ENCODE data around the gene PRKAR2A. TPM values are rescaled to one million over a fixed set of nuclear protein-coding genes. Genes with fewer than 3 reads are reported as not detected.
"Not testable (repeated sequence)": the region's sequence is repeated elsewhere in the genome, so short reads cannot be mapped to it uniquely, and the experiment has no call there.

The PRKAR2A gene
- total RNA-seq, 1 experiment from 2014 or later, result 85.4 TPM

DNA sequence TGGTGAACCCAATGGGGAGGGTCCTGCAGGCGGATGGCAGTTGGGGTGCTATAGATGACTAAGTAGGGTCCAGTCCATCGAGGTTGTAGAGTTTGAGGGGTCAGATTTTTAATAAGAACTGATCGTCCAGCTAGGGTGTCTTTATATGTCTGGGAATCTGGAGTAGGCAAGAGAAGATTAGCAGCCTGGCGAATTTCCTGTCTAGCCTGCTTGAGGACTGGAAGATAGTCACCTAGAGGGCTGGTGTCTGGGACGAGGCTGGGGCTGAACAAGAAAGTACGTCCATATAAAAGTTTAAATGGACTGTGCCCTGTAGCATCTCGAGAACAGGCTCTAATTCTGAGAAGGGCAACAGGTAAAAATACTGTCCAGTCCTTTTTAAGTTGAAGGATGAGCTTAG lies 123.9 kb downstream of the PRKAR2A start:
- no peak overlapping the region for H3K4me3 ChIP-seq (ENCODE audit: low read depth in 2 of 2, low read length in 2 of 2)
- CTCF ChIA-PET, result no interaction called here

DNA sequence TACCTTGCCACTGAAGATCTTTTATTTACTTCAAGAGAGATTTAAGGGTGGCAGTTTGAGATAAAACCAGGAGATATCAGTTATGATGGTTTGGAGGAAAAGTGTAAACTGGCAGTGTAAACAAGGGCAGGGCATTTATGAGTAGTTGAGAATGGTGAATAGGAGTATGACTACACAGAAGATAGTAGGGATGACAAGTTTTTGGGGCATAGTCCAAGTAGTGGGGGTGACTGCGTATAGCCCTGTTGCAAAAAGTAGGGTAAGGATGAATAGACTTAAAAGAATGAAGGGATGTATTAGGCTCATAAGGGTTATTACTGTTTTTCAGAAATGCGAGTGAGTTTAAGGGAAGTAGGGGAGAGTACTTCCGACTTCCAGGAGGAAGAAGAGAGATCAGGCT lies 124.4 kb downstream of the PRKAR2A start:
- DNase-seq (ENCODE audit: low read depth, low spot score); BruUV-seq (replicated peaks); H3K9me3 ChIP-seq (ENCODE audit: control insufficient read depth, insufficient read depth, low read depth, low read length); H3K27me3 ChIP-seq (ENCODE audit: control insufficient read depth, insufficient read depth, low read length); H3K27ac ChIP-seq (ENCODE audit: low read length); in situ Hi-C loops (cut with HindIII; ENCODE audit: low pct_unique_long_range_greater_than_20kb, low sequenced_read_pairs); ATAC-seq; H3K4me3 ChIP-seq (ENCODE audit: low read depth in 2 of 2, low read length in 2 of 2); H3K4me1 ChIP-seq (ENCODE audit: control insufficient read depth, insufficient read depth, low read length); CTCF ChIA-PET; POLR2A ChIA-PET; intact Hi-C loops (cut with micrococcal nuclease; ENCODE audit: unreplicated experiment); H3K36me3 ChIP-seq (ENCODE audit: control insufficient read depth, insufficient read depth, low read length): not testable (repeated sequence)

More for the DNA sequence above, 123.9 kb downstream of the PRKAR2A start:
- BruUV-seq (replicated peaks), result no TSS peak
- Histone ChIP-seq H3K4me1 (ENCODE audit: control insufficient read depth, insufficient read depth, low read length) (no peaks in the 10 kb centered on the region), H3K27ac (ENCODE audit: low read length) (no peak overlapping the region), H3K27me3 (ENCODE audit: control insufficient read depth, insufficient read depth, low read length) (no peaks in the 10 kb centered on the region), H3K36me3 (ENCODE audit: control insufficient read depth, insufficient read depth, low read length) (no peaks in the 10 kb centered on the region), H3K9me3 (ENCODE audit: control insufficient read depth, insufficient read depth, low read depth, low read length) (no peaks in the 10 kb centered on the region)
- in situ Hi-C loops (cut with HindIII; ENCODE audit: low pct_unique_long_range_greater_than_20kb, low sequenced_read_pairs), result no loop called here
- intact Hi-C loops (cut with micrococcal nuclease; ENCODE audit: unreplicated experiment), result no loop called here
- no peak for ATAC-seq
- TF ChIP-seq TCF7L2 (IDR thresholded peaks at IDR 0.05; ENCODE audit: low read depth, low read length) (no peak), SIN3A (IDR thresholded peaks at IDR 0.05; ENCODE audit: borderline replicate concordance, insufficient read depth, low read depth, low read length) (no peak), POLR2AphosphoS5 (IDR thresholded peaks at IDR 0.05; ENCODE audit: low read depth, low read length) (no peak)
- TF ChIP-seq, protein P1, sequence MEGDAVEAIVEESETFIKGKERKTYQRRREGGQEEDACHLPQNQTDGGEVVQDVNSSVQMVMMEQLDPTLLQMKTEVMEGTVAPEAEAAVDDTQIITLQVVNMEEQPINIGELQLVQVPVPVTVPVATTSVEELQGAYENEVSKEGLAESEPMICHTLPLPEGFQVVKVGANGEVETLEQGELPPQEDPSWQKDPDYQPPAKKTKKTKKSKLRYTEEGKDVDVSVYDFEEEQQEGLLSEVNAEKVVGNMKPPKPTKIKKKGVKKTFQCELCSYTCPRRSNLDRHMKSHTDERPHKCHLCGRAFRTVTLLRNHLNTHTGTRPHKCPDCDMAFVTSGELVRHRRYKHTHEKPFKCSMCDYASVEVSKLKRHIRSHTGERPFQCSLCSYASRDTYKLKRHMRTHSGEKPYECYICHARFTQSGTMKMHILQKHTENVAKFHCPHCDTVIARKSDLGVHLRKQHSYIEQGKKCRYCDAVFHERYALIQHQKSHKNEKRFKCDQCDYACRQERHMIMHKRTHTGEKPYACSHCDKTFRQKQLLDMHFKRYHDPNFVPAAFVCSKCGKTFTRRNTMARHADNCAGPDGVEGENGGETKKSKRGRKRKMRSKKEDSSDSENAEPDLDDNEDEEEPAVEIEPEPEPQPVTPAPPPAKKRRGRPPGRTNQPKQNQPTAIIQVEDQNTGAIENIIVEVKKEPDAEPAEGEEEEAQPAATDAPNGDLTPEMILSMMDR (IDR thresholded peaks at IDR 0.05), result no peak
- TF ChIP-seq, protein P2, sequence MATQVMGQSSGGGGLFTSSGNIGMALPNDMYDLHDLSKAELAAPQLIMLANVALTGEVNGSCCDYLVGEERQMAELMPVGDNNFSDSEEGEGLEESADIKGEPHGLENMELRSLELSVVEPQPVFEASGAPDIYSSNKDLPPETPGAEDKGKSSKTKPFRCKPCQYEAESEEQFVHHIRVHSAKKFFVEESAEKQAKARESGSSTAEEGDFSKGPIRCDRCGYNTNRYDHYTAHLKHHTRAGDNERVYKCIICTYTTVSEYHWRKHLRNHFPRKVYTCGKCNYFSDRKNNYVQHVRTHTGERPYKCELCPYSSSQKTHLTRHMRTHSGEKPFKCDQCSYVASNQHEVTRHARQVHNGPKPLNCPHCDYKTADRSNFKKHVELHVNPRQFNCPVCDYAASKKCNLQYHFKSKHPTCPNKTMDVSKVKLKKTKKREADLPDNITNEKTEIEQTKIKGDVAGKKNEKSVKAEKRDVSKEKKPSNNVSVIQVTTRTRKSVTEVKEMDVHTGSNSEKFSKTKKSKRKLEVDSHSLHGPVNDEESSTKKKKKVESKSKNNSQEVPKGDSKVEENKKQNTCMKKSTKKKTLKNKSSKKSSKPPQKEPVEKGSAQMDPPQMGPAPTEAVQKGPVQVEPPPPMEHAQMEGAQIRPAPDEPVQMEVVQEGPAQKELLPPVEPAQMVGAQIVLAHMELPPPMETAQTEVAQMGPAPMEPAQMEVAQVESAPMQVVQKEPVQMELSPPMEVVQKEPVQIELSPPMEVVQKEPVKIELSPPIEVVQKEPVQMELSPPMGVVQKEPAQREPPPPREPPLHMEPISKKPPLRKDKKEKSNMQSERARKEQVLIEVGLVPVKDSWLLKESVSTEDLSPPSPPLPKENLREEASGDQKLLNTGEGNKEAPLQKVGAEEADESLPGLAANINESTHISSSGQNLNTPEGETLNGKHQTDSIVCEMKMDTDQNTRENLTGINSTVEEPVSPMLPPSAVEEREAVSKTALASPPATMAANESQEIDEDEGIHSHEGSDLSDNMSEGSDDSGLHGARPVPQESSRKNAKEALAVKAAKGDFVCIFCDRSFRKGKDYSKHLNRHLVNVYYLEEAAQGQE (IDR thresholded peaks at IDR 0.05; ENCODE audit: insufficient read depth in 1 of 2, low read depth in 2 of 2, low read length in 1 of 2), result no peak
- no peak for DNase-seq (ENCODE audit: low read depth, low spot score)
- POLR2A ChIA-PET, result no interaction called here

DNA sequence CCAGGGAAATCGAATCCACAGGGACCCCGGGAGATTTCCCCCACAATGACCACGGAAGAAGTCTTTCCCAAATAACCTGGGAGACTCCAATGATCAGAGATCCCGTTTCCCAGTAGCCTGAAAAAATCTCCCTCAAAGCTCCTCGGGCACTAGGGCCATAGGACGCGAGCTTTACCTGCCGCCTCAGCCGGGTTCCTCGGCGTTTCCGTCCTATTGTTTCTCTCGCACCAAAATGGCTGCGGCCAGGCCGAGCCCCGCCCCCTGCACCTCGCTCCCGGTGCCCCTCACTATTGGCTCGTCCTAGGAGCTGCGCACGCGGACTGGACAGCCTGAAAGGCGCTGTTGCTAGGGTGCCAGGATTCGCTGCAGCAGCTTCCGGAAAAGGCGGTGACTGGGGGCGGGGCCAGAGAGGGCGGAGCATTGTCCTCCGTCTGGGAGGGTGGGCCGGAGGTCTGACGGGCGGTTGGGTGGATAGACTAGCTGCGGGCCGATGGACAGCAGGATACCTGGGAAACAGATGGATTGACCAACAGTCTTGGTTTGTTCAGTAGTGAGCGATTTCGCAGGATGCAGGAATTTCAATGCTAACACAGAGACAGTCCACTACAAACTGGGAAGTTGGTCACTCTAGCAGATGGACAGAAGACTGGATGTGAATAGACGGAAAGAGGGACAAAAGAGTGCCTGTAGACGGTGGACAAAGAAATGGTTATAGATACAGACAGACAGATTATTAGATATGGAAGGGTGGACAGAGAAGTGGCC lies 130.5 kb downstream of the PRKAR2A start, which contains the start of gene IP6K2:
IP6K2 (minus strand) TSS at position 240 of the 765 bp plus-strand sequence. CDS start 21,930 bp downstream, outside the sequence.
- H3K4me3 ChIP-seq (ENCODE audit: low read depth in 2 of 2, low read length in 2 of 2), result peak within 1 kb of the TSS; percentile 99
- ATAC-seq (peak; percentile 99), DNase-seq (ENCODE audit: low read depth, low spot score) (peak; percentile 73)
- TF ChIP-seq POLR2AphosphoS5 (IDR thresholded peaks at IDR 0.05; ENCODE audit: low read depth, low read length), result peak; percentile 68
- TF ChIP-seq, protein P1 (IDR thresholded peaks at IDR 0.05), result no peak
- H3K27me3 ChIP-seq (ENCODE audit: control insufficient read depth, insufficient read depth, low read length), result no peaks in the 10 kb centered on the region
- intact Hi-C loops (cut with micrococcal nuclease; ENCODE audit: unreplicated experiment), result no loop called here
- peaks cover 15% of the 10 kb centered on the region for H3K4me1 ChIP-seq (ENCODE audit: control insufficient read depth, insufficient read depth, low read length)
- CTCF ChIA-PET, result interaction anchor here (0.6 kb wide), 1 partner anchor 52 kb away, joined by 3 read pairs; no protein-coding TSS in a partner anchor
- no TSS peak for BruUV-seq (replicated peaks)
- POLR2A ChIA-PET, result interaction anchor here (0.6 kb wide), 1 partner anchor 1582 kb away, joined by 6 read pairs; no protein-coding TSS in a partner anchor
- H3K9me3 ChIP-seq (ENCODE audit: control insufficient read depth, insufficient read depth, low read depth, low read length), result no peaks in the 10 kb centered on the region
- H3K27ac ChIP-seq (ENCODE audit: low read length), result peak within 1 kb of the TSS; percentile 96
- peaks cover 13% of the 10 kb centered on the region for H3K36me3 ChIP-seq (ENCODE audit: control insufficient read depth, insufficient read depth, low read length)
- in situ Hi-C loops (cut with HindIII; ENCODE audit: low pct_unique_long_range_greater_than_20kb, low sequenced_read_pairs), result no loop called here

All from Panc1 (cell line).